Measurements from ENCODE around the gene RANBP17. TPM values are rescaled to one million over a fixed set of nuclear protein-coding genes. Genes with fewer than 3 reads are reported as not detected.

RANBP17 gene
- total RNA-seq, 1 experiment from 2014 or later: 10.1 TPM

Other genes starting within 250 kb of the RANBP17 start
- gene GABRP, start 78.3 kb upstream of the RANBP17 start, total RNA-seq (2014; rRNA removed; shearing (Covaris generic); ENCODE audit: low replicate concordance): not detected in 2 replicates

Data from MG63 (cell line).